ENCODE results near the gene CYP4F3. TPM values are rescaled to one million over a fixed set of nuclear protein-coding genes. Genes with fewer than 3 reads are reported as not detected.

Gene CYP4F3
- total and polyA plus RNA-seq, 8 donors = 0.14 to 3.7 (median 0.21) TPM

DNA sequence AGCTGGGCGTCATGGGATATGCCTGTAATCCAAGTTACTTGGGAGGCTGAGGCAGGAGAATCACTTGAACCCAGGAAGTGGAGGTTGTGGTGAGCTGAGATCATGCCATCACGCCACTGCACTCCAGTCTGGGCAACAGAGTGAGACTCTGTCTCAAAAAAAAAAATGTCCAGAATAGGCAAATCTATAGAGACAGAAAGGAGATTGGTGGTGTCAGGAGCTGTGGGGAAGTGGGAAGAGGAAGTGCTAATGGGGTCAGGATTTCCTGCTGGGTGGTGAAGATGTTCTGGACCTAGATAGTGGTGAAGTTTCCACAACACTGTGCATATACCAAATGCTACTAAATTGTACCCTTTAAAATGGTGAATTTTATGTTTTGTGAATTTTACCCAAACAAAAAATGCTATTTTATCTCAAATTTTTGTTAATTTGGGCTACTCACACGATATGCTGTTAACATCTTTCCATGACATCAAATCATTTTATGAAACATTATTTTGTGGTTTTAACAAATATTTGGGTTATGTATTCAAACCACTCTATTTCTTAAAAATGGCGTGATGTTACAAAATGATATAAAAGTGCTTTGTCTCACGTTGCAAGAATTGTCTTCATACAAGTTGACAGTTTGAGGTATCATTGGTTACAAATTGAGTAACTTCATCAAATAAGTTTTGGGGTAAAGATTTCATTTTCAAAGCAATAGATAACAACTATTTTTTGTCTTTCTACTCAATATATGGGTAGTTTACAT lies 7.4 kb upstream of the CYP4F3 start:
- Histone ChIP-seq H3K36me3 (no peaks in the 10 kb centered on the region), H3K9me3 (no peaks in the 10 kb centered on the region), H3K4me3 (no peak overlapping the region), H3K27ac (peak overlapping the region in 1 of 2 donors; percentile 64), H3K27me3 (peaks cover 0 to 44% of the 10 kb centered on the region in 2 donors), H3K4me1 (peaks cover 0 to 22% of the 10 kb centered on the region in 2 donors)
- no peak for DNase-seq
- TF ChIP-seq, protein P1, sequence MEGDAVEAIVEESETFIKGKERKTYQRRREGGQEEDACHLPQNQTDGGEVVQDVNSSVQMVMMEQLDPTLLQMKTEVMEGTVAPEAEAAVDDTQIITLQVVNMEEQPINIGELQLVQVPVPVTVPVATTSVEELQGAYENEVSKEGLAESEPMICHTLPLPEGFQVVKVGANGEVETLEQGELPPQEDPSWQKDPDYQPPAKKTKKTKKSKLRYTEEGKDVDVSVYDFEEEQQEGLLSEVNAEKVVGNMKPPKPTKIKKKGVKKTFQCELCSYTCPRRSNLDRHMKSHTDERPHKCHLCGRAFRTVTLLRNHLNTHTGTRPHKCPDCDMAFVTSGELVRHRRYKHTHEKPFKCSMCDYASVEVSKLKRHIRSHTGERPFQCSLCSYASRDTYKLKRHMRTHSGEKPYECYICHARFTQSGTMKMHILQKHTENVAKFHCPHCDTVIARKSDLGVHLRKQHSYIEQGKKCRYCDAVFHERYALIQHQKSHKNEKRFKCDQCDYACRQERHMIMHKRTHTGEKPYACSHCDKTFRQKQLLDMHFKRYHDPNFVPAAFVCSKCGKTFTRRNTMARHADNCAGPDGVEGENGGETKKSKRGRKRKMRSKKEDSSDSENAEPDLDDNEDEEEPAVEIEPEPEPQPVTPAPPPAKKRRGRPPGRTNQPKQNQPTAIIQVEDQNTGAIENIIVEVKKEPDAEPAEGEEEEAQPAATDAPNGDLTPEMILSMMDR (IDR thresholded peaks at IDR 0.05) = no peak
- intact Hi-C loops (cut with DNase I) = no loop called here
- no peak for ATAC-seq

DNA sequence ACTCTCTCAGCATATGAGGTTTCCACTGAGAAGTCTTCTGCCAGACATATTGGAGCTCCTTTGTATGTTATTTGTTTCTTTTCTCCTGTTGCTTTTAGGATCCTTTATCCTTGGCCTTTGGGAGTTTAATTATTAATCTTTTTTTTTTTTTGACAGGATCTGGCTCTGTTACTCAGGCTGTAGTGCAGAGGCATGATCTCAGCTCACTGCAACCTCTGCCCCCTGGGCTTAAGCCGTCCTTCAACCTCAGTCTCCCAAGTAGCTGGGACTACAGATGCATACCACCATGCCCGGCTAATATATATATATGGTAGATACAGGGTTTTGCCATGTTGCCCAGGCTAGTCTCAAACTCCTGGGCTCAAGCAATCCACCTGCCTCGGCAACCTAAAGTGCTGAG lies 6.6 kb upstream of the CYP4F3 start:
- intact Hi-C loops (cut with DNase I) = no loop called here

DNA sequence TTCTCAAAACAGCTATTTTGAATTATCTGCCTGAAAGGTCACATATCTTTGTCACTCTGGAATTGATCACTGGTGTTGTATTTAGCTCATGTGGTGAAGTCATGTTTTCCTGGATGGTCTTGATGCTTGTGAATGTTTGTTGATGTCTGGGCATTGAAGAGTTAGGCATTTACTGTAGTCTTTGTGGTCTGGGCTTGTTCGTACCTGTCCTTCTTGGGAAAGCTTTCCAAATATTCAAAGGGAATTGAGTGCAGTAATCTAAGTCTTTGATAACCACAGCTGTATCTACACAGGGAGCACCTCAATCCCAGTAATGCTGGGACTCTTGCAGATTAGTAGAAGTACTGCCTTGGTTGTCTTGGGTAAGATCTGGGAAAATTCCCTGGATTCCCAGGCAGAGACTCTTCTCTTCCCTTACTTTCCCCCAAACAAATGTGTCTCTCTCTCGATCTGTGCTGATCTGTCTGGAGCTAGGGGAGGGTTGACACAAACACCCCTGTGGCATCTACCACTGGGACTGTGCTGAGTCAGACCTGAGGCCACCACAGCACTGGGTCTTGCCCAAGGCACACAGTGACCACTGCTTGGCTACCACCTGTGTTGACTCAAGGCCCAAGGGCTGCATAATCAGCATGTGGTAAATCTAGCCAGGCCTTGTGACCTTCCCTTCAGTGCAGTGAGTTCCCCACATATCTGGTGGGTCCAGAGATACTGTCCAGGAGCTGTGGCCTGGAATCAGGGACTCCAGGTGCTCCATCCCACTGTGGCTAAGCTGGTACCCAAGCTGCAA lies 5.5 kb upstream of the CYP4F3 start:
- H3K27ac ChIP-seq = peak overlapping the region in 1 of 2 donors; percentile 64
- DNase-seq = no peak
- peaks cover 0 to 33% of the 10 kb centered on the region in 2 donors for H3K27me3 ChIP-seq
- no peaks in the 10 kb centered on the region for H3K9me3 ChIP-seq
- intact Hi-C loops (cut with DNase I) = no loop called here
- H3K4me3 ChIP-seq = no peak overlapping the region
- peaks cover 0 to 19% of the 10 kb centered on the region in 2 donors for H3K4me1 ChIP-seq
- no peaks in the 10 kb centered on the region for H3K36me3 ChIP-seq
- TF ChIP-seq, protein P1 (IDR thresholded peaks at IDR 0.05) = no peak
- no peak for ATAC-seq

More for the DNA sequence above, 6.6 kb upstream of the CYP4F3 start:
- Histone ChIP-seq H3K27ac (peak overlapping the region in 1 of 2 donors; percentile 64), H3K4me1 (peaks cover 0 to 22% of the 10 kb centered on the region in 2 donors), H3K27me3 (peaks cover 0 to 35% of the 10 kb centered on the region in 2 donors), H3K36me3 (no peaks in the 10 kb centered on the region), H3K9me3 (no peaks in the 10 kb centered on the region), H3K4me3 (no peak overlapping the region)
- ATAC-seq = no peak
- TF ChIP-seq, protein P1 (IDR thresholded peaks at IDR 0.05) = no peak
- no peak for DNase-seq

DNA sequence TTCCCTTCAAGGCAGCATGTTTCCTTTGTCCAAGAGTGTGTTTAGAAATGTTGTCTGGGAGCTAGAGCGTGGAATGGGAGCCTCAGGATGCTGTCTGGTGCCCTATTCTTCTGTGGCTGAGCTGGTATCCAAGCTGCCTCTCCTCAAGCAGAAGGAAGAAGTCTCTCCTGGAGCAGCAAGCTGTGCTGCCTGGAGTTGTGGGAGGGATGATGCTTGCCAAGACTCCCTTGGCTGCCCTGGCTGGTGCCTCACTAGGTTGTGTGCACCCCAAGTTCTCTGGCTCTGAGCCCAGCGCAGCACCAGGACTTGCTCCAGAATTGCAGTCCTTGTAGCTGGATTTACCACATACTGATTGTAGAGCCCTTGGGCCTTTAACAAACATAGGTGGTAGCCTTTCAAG lies 4.7 kb upstream of the CYP4F3 start:
- no peak for ATAC-seq
- Histone ChIP-seq H3K36me3 (no peaks in the 10 kb centered on the region), H3K27ac (peak overlapping the region in 1 of 2 donors; percentile 64), H3K4me3 (no peak overlapping the region), H3K4me1 (peaks cover 0 to 27% of the 10 kb centered on the region in 2 donors), H3K27me3 (peaks cover 0 to 25% of the 10 kb centered on the region in 2 donors), H3K9me3 (no peaks in the 10 kb centered on the region)
- TF ChIP-seq, protein P1 (IDR thresholded peaks at IDR 0.05) = no peak
- DNase-seq = no peak
- intact Hi-C loops (cut with DNase I) = no loop called here

DNA sequence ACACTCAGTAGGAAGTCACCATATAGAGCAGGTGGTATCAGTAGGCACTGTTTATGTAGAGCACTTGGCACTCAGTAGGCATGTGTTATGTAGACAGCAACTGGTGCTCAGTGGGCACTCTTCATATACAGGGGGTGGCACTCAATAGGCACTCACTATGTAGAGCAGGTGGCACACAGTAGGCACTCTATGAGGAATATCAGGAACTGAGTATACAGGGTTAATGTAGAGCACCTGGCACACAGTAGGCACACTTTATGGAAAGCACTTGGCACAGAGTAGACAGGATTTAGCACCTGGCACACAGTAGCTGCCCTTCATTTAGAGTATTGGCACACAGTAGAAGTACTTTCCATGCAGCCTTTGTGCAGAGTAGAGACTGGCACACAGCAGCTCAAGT lies 1.1 kb upstream of the CYP4F3 start:
- Histone ChIP-seq H3K36me3 (no peaks in the 10 kb centered on the region), H3K4me1 (peaks cover 0 to 25% of the 10 kb centered on the region in 2 donors), H3K27me3 (peaks cover 0 to 11% of the 10 kb centered on the region in 2 donors), H3K9me3 (no peaks in the 10 kb centered on the region), H3K27ac (no peak overlapping the region), H3K4me3 (no peak overlapping the region)
- DNase-seq (no peak), ATAC-seq (no peak)
- TF ChIP-seq, protein P1 (IDR thresholded peaks at IDR 0.05) = no peak
- intact Hi-C loops (cut with DNase I) = no loop called here

Data from left lung (tissue), 10 donors.